Urinary bladder (tissue), 4 donors: ENCODE data around the gene SPTBN5. TPM values are rescaled to one million over a fixed set of nuclear protein-coding genes. Genes with fewer than 3 reads are reported as not detected.

ENCODE experiments used
- DNase-seq: peaks from one replicate; pipeline ENCODE4 v3.0.0-alpha.2; 2015; ENCODE audit errors: extremely low spot score
- H3K27ac ChIP-seq: one replicate; pipeline ENCODE4 v1.5.1; 2013; ENCODE audit warnings: low read depth, mild to moderate bottlenecking, moderate library complexity
- H3K36me3 ChIP-seq: one replicate; pipeline ENCODE4 v1.6.1; 2013; ENCODE audit warnings: mild to moderate bottlenecking, moderate library complexity; ENCODE audit not compliant: insufficient read depth
- H3K4me1 ChIP-seq: one replicate; pipeline ENCODE4 v1.6.1; 2013; ENCODE audit warnings: mild to moderate bottlenecking, moderate library complexity; ENCODE audit not compliant: insufficient read depth
- H3K4me3 ChIP-seq: one replicate; pipeline ENCODE4 v1.5.1; 2013; ENCODE audit warnings: low read depth, low read length
- WGBS: extraction: QIAGEN DNeasy Blood & Tissue Kit; methylation state at CpG from one replicate; pipeline ENCODE4 v1.1.7; 2013; 5-methylcytosine and 5-hydroxymethylcytosine counted together
- polyA plus RNA-seq: library from polyadenylated mRNA; stranded (reverse); fragments of 200-250 nt; gene quantifications from one replicate; pipeline ENCODE4 v1.2.3, GENCODE V29; 2013
- total RNA-seq: library from RNA; depleted of rRNA; stranded (reverse); fragments of >200 nt; gene quantifications from one replicate; pipeline ENCODE4 v1.2.3, GENCODE V29; 2014
- donor health status: healthy with polysubstance abuse.
- donor health status: healthy.

SPTBN5 gene
- total and polyA plus RNA-seq, 2 donors: 1.7 to 2.0 TPM

GRCh38 chr15:41870689-41871081 lies 23.2 kb downstream of the SPTBN5 start:
- no peaks in the 10 kb centered on the region for H3K4me1 ChIP-seq

GRCh38 chr15:41869770-41870688 lies 23.8 kb downstream of the SPTBN5 start:
- H3K36me3 ChIP-seq: no peaks in the 10 kb centered on the region
- no peaks in the 10 kb centered on the region for H3K4me1 ChIP-seq
- no peak overlapping the region for H3K27ac ChIP-seq
- DNase-seq: no peak
- WGBS: 87% methylated on average over 42 of the region's 42 CpGs
- H3K4me3 ChIP-seq: no peak overlapping the region

More at GRCh38 chr15:41870689-41871081, 23.2 kb downstream of the SPTBN5 start:
- Histone ChIP-seq H3K27ac (no peak overlapping the region), H3K36me3 (no peaks in the 10 kb centered on the region), H3K4me3 (no peak overlapping the region)
- 75% methylated on average over 9 of the region's 9 CpGs for WGBS
- DNase-seq: no peak

- DNase-seq: no peak
- WGBS: 95% methylated on average over 15 of the region's 15 CpGs
- no peaks in the 10 kb centered on the region for H3K36me3 ChIP-seq
- H3K27ac ChIP-seq: no peak overlapping the region
- no peak overlapping the region for H3K4me3 ChIP-seq
- H3K4me1 ChIP-seq: no peaks in the 10 kb centered on the region
Measured at GRCh38 chr15:41868321-41868720, 25.5 kb downstream of the SPTBN5 start.

- Histone ChIP-seq H3K4me1 (no peaks in the 10 kb centered on the region), H3K36me3 (no peaks in the 10 kb centered on the region), H3K4me3 (no peak overlapping the region), H3K27ac (no peak overlapping the region)
- WGBS: 87% methylated on average over 25 of the region's 25 CpGs
- DNase-seq: no peak
Measured at GRCh38 chr15:41866872-41867579, 26.8 kb downstream of the SPTBN5 start.

GRCh38 chr15:41866263-41866703 lies 27.6 kb downstream of the SPTBN5 start:
- no peaks in the 10 kb centered on the region for H3K36me3 ChIP-seq
- no peak overlapping the region for H3K27ac ChIP-seq
- H3K4me3 ChIP-seq: no peak overlapping the region
- no peak for DNase-seq
- H3K4me1 ChIP-seq: no peaks in the 10 kb centered on the region
- 77% methylated on average over 8 of the region's 8 CpGs for WGBS

GRCh38 chr15:41865490-41866055 lies 28.3 kb downstream of the SPTBN5 start:
- no peak overlapping the region for H3K27ac ChIP-seq
- no peak for DNase-seq
- WGBS: 87% methylated on average over 18 of the region's 18 CpGs
- no peaks in the 10 kb centered on the region for H3K36me3 ChIP-seq
- no peak overlapping the region for H3K4me3 ChIP-seq
- no peaks in the 10 kb centered on the region for H3K4me1 ChIP-seq

GRCh38 chr15:41862515-41863116 lies 31.2 kb downstream of the SPTBN5 start:
- Histone ChIP-seq H3K4me3 (no peak overlapping the region), H3K27ac (no peak overlapping the region), H3K4me1 (no peaks in the 10 kb centered on the region), H3K36me3 (no peaks in the 10 kb centered on the region)
- WGBS: 78% methylated on average over 19 of the region's 19 CpGs
- DNase-seq: no peak

- Histone ChIP-seq H3K36me3 (no peaks in the 10 kb centered on the region), H3K27ac (no peak overlapping the region), H3K4me3 (no peak overlapping the region), H3K4me1 (no peaks in the 10 kb centered on the region)
- 85% methylated on average over 18 of the region's 18 CpGs for WGBS
- no peak for DNase-seq
Measured at GRCh38 chr15:41861736-41862356, 32.0 kb downstream of the SPTBN5 start.

GRCh38 chr15:41860049-41860828 lies 33.6 kb downstream of the SPTBN5 start:
- DNase-seq: no peak
- no peak overlapping the region for H3K27ac ChIP-seq
- H3K4me1 ChIP-seq: no peaks in the 10 kb centered on the region
- no peak overlapping the region for H3K4me3 ChIP-seq
- no peaks in the 10 kb centered on the region for H3K36me3 ChIP-seq
- WGBS: 63% methylated on average over 15 of the region's 15 CpGs

- no peaks in the 10 kb centered on the region for H3K4me1 ChIP-seq
- H3K36me3 ChIP-seq: no peaks in the 10 kb centered on the region
- DNase-seq: no peak
- 89% methylated on average over 15 of the region's 15 CpGs for WGBS
- H3K4me3 ChIP-seq: no peak overlapping the region
- no peak overlapping the region for H3K27ac ChIP-seq
Measured at GRCh38 chr15:41858756-41859155, 35.1 kb downstream of the SPTBN5 start.

GRCh38 chr15:41857316-41857715 lies 36.5 kb downstream of the SPTBN5 start:
- no peaks in the 10 kb centered on the region for H3K36me3 ChIP-seq
- WGBS: 85% methylated on average over 9 of the region's 9 CpGs
- H3K4me3 ChIP-seq: no peak overlapping the region
- no peaks in the 10 kb centered on the region for H3K4me1 ChIP-seq
- no peak for DNase-seq
- H3K27ac ChIP-seq: no peak overlapping the region

GRCh38 chr15:41856716-41857115 lies 37.1 kb downstream of the SPTBN5 start:
- DNase-seq: no peak
- 94% methylated on average over 12 of the region's 12 CpGs for WGBS
- Histone ChIP-seq H3K4me3 (no peak overlapping the region), H3K4me1 (no peaks in the 10 kb centered on the region), H3K36me3 (no peaks in the 10 kb centered on the region), H3K27ac (no peak overlapping the region)
